ENCODE results near the gene TSEN54.

DNA sequence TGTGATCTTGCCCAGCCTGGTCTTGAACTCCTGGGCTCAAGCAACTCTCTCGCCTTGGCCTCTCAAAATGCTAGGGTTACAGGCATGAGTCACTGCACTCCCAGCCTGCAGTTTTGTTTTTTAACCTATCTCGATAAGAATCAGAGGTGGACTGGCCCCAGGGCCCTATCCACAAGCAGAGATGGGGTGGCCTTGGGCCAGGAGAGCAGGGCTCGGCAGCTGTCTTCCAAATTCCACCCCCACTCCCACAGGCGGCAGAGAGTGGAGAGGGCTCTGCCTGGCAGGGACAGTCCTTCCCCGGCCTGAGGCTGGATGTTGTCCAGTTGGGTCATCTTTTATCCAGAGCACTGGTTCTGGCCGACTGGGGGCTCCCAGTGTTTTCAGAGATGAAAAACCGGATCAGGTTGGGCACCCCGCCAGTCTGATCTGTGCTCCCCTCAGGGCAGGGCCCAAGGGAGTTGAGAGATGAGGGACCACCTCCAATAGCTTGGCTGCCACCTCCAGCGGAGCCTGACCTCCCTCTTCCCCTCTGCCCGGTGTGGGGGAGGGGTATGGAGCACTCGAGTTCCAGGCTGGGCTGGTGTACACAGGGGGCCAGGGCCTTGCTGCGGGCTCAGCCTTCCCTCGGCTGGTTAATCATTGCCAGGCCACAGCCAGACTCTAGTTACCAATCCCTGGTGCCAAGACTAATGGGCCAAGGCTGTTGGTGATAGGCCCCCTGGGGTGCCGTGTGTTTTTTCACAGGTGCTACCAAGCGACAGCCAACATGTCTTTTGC lies 40.9 kb downstream of the TSEN54 start:
- TF ChIP-seq EZH2phosphoT487 (IDR thresholded peaks at IDR 0.05; ENCODE audit: low read depth, severe bottlenecking, unreplicated experiment) (no peak), EZH2 (IDR thresholded peaks at IDR 0.05; ENCODE audit: borderline replicate concordance) (no peak)
- TF ChIP-seq, protein P1, sequence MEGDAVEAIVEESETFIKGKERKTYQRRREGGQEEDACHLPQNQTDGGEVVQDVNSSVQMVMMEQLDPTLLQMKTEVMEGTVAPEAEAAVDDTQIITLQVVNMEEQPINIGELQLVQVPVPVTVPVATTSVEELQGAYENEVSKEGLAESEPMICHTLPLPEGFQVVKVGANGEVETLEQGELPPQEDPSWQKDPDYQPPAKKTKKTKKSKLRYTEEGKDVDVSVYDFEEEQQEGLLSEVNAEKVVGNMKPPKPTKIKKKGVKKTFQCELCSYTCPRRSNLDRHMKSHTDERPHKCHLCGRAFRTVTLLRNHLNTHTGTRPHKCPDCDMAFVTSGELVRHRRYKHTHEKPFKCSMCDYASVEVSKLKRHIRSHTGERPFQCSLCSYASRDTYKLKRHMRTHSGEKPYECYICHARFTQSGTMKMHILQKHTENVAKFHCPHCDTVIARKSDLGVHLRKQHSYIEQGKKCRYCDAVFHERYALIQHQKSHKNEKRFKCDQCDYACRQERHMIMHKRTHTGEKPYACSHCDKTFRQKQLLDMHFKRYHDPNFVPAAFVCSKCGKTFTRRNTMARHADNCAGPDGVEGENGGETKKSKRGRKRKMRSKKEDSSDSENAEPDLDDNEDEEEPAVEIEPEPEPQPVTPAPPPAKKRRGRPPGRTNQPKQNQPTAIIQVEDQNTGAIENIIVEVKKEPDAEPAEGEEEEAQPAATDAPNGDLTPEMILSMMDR (IDR thresholded peaks at IDR 0.05; ENCODE audit: poor library complexity): no peak

Measured in hepatocyte (in vitro differentiated cells).